Measurements from ENCODE around the gene PDC. TPM values are rescaled to one million over a fixed set of nuclear protein-coding genes. Genes with fewer than 3 reads are reported as not detected.
A peak's percentile ranks its signal among the peaks of the same experiment; 100 is the strongest.

Gene PDC
- polyA plus RNA-seq (2013, experiment 1 of 2): not detected
- not detected for polyA plus RNA-seq (2013, experiment 2 of 2)

DNA sequence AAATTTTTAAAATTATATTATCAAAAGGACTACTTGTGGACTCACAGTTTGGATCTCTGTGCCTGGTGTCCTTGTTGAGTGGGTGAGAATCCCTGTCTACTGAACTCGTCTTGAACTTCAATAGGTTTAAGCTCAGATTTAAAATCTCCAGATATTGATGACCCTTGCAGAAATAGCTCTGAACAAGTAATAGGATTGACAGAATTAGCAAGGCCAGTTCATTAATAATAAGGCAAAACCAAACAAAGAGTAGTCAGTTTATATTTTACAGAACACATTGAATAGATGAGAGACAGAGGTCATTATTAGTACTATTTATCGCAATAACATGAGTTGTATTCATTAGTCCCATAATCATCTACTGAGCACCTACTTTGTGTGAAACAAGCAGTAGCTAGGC is at the start of gene PDC:
Gene PDC, minus strand, starts transcription at position 101 of the 400 bp plus-strand sequence. CDS start 11,655 bp downstream, outside the sequence.
- Histone ChIP-seq H3K27me3 (ENCODE audit: insufficient read depth, low read length, poor library complexity) (no peaks in the 10 kb centered on the region), H3K4me2 (ENCODE audit: low read length) (no peak within 1 kb of the TSS), H2BK15ac (replicated peaks; ENCODE audit: low read depth) (no peak within 1 kb of the TSS), H3K56ac (ENCODE audit: low read length) (no peak within 1 kb of the TSS), H3K18ac (ENCODE audit: low read length) (no peak within 1 kb of the TSS), H3K79me2 (ENCODE audit: control insufficient read depth, insufficient read depth, low read length) (no peaks in the 10 kb centered on the region), H3K4ac (ENCODE audit: low read depth, low read length) (no peak within 1 kb of the TSS), H2AK5ac (ENCODE audit: low read length) (no peak within 1 kb of the TSS), H3K27ac (ENCODE audit: low read depth, low read length) (no peak within 1 kb of the TSS), H3K4me1 (ENCODE audit: control insufficient read depth, low read depth, low read length) (no peaks in the 10 kb centered on the region), H3K23ac (ENCODE audit: low read length) (no peak within 1 kb of the TSS), H2BK5ac (ENCODE audit: low read length) (no peak within 1 kb of the TSS), H3K36me3 (ENCODE audit: control insufficient read depth, insufficient read depth, low read length) (no peaks in the 10 kb centered on the region), H2BK120ac (ENCODE audit: low read depth, low read length) (no peak within 1 kb of the TSS), H4K8ac (ENCODE audit: low read depth, low read length) (no peak within 1 kb of the TSS), H3K79me1 (ENCODE audit: low read length) (no peaks in the 10 kb centered on the region), H4K5ac (ENCODE audit: low read length) (no peak within 1 kb of the TSS), H3K9ac (ENCODE audit: low read length) (no peak within 1 kb of the TSS), H3K4me3 (ENCODE audit: low read length) (no peak within 1 kb of the TSS)
- no CpG with 5 or more reads among the region's 2 CpGs for WGBS (ENCODE audit: extremely low coverage, insufficient coverage, low lambda C conversion rate)
- no peak for DNase-seq

GRCh38 chr1:186503190-186503589 is 42.3 kb upstream of the PDC start:
- no CpG with 5 or more reads among the region's 2 CpGs for WGBS (ENCODE audit: extremely low coverage, insufficient coverage, low lambda C conversion rate)

DNA sequence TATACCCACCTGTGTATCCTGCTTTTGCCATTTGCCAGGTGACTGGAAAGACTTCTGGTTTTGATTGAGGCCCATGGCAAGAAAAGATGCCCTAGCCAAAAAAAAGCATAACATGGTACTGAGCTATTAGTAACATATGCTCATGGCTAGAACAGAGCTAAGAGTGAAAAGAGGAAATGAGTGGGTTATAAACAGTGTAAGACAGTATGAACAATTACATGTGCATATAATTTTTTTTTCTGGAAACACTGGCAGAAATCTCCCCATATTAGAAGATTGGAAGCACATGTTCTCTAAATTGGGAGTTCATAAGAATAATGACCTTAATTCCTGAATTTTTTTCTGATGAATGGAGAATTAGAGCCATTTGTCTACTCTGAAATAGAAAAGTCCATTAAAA is 41.2 kb upstream of the PDC start:
- H3K4me1 ChIP-seq (ENCODE audit: control insufficient read depth, low read depth, low read length): peaks cover 2% of the 10 kb centered on the region
- no peak overlapping the region for H3K4ac ChIP-seq (ENCODE audit: low read depth, low read length)
- H3K79me1 ChIP-seq (ENCODE audit: low read length): no peaks in the 10 kb centered on the region
- DNase-seq: no peak
- H3K27ac ChIP-seq (ENCODE audit: low read depth, low read length): no peak overlapping the region
- H2BK15ac ChIP-seq (replicated peaks; ENCODE audit: low read depth): no peak overlapping the region
- no peak overlapping the region for H3K4me3 ChIP-seq (ENCODE audit: low read length)
- H3K27me3 ChIP-seq (ENCODE audit: insufficient read depth, low read length, poor library complexity): no peaks in the 10 kb centered on the region
- H3K4me2 ChIP-seq (ENCODE audit: low read length): no peak overlapping the region
- H2BK120ac ChIP-seq (ENCODE audit: low read depth, low read length): no peak overlapping the region
- no peak overlapping the region for H3K18ac ChIP-seq (ENCODE audit: low read length)
- no peak overlapping the region for H3K23ac ChIP-seq (ENCODE audit: low read length)
- no peak overlapping the region for H2AK5ac ChIP-seq (ENCODE audit: low read length)
- no peak overlapping the region for H3K9ac ChIP-seq (ENCODE audit: low read length)
- no peak overlapping the region for H3K56ac ChIP-seq (ENCODE audit: low read length)
- no peak overlapping the region for H2BK5ac ChIP-seq (ENCODE audit: low read length)
- no peaks in the 10 kb centered on the region for H3K79me2 ChIP-seq (ENCODE audit: control insufficient read depth, insufficient read depth, low read length)
- no peak overlapping the region for H4K8ac ChIP-seq (ENCODE audit: low read depth, low read length)
- H3K36me3 ChIP-seq (ENCODE audit: control insufficient read depth, insufficient read depth, low read length): no peaks in the 10 kb centered on the region
- no peak overlapping the region for H4K5ac ChIP-seq (ENCODE audit: low read length)

More at GRCh38 chr1:186503190-186503589, 42.3 kb upstream of the PDC start:
- Histone ChIP-seq H3K56ac (ENCODE audit: low read length) (no peak overlapping the region), H4K5ac (ENCODE audit: low read length) (no peak overlapping the region), H3K4me2 (ENCODE audit: low read length) (no peak overlapping the region), H2BK5ac (ENCODE audit: low read length) (no peak overlapping the region), H3K9ac (ENCODE audit: low read length) (no peak overlapping the region), H3K27me3 (ENCODE audit: insufficient read depth, low read length, poor library complexity) (no peaks in the 10 kb centered on the region), H3K27ac (ENCODE audit: low read depth, low read length) (no peak overlapping the region), H2BK120ac (ENCODE audit: low read depth, low read length) (no peak overlapping the region), H3K36me3 (ENCODE audit: control insufficient read depth, insufficient read depth, low read length) (no peaks in the 10 kb centered on the region), H4K8ac (ENCODE audit: low read depth, low read length) (no peak overlapping the region), H3K23ac (ENCODE audit: low read length) (no peak overlapping the region), H3K4ac (ENCODE audit: low read depth, low read length) (no peak overlapping the region), H2BK15ac (replicated peaks; ENCODE audit: low read depth) (no peak overlapping the region), H3K18ac (ENCODE audit: low read length) (no peak overlapping the region), H3K79me1 (ENCODE audit: low read length) (no peaks in the 10 kb centered on the region), H3K79me2 (ENCODE audit: control insufficient read depth, insufficient read depth, low read length) (no peaks in the 10 kb centered on the region), H3K4me3 (ENCODE audit: low read length) (no peak overlapping the region), H2AK5ac (ENCODE audit: low read length) (no peak overlapping the region), H3K4me1 (ENCODE audit: control insufficient read depth, low read depth, low read length) (peaks cover 2% of the 10 kb centered on the region)
- DNase-seq: no peak

DNA sequence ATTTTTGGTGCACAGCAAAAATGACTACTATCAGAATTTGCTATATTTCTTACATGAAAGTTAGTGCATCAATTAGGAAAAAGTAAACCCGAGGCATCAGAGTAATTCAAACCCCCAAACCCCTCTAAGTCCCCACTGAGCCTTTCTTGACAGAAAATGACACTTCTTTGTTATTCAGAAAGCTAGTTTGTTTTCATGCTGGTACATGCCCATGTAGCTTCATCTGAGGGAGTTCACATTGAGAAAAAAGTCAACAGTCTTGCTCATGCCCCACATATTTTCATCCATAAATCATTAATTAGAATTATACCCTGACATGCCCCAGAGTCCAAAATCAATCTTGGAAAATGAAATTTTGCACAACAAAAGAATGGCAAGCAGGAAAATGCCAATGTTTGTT is 39.9 kb upstream of the PDC start:
- H2AK5ac ChIP-seq (ENCODE audit: low read length): no peak overlapping the region
- H3K79me1 ChIP-seq (ENCODE audit: low read length): no peaks in the 10 kb centered on the region
- H3K4ac ChIP-seq (ENCODE audit: low read depth, low read length): no peak overlapping the region
- no CpG with 5 or more reads among the region's 1 CpG for WGBS (ENCODE audit: extremely low coverage, insufficient coverage, low lambda C conversion rate)
- H3K9ac ChIP-seq (ENCODE audit: low read length): no peak overlapping the region
- no peak overlapping the region for H3K56ac ChIP-seq (ENCODE audit: low read length)
- H3K27ac ChIP-seq (ENCODE audit: low read depth, low read length): no peak overlapping the region
- H3K4me3 ChIP-seq (ENCODE audit: low read length): no peak overlapping the region
- no peaks in the 10 kb centered on the region for H3K27me3 ChIP-seq (ENCODE audit: insufficient read depth, low read length, poor library complexity)
- peaks cover 2% of the 10 kb centered on the region for H3K4me1 ChIP-seq (ENCODE audit: control insufficient read depth, low read depth, low read length)
- no peak overlapping the region for H2BK5ac ChIP-seq (ENCODE audit: low read length)
- H2BK15ac ChIP-seq (replicated peaks; ENCODE audit: low read depth): no peak overlapping the region
- H3K4me2 ChIP-seq (ENCODE audit: low read length): no peak overlapping the region
- H3K36me3 ChIP-seq (ENCODE audit: control insufficient read depth, insufficient read depth, low read length): no peaks in the 10 kb centered on the region
- no peak overlapping the region for H3K18ac ChIP-seq (ENCODE audit: low read length)
- H2BK120ac ChIP-seq (ENCODE audit: low read depth, low read length): no peak overlapping the region
- H3K79me2 ChIP-seq (ENCODE audit: control insufficient read depth, insufficient read depth, low read length): no peaks in the 10 kb centered on the region
- no peak overlapping the region for H3K23ac ChIP-seq (ENCODE audit: low read length)
- H4K5ac ChIP-seq (ENCODE audit: low read length): no peak overlapping the region
- H4K8ac ChIP-seq (ENCODE audit: low read depth, low read length): no peak overlapping the region
- no peak for DNase-seq

DNA sequence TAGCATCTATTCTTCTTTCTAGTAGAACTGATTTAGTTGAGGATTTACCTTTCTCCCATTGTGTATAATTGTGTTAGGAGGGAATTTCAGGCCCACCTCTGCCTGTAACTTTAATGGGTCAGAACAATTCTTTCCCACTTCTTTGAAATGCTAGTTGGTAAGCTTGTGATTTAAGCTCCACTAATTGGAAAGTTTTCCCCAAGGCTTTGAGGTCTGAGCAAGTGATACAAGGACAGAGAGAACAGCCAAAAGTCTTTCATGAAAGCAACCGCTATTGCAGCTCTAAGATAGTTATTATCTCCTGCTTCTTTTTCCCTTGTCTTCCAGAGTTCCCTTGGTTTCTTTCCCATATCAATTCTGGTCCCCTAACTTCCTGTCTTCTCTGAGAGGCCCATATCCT is 38.7 kb upstream of the PDC start:
- no peak overlapping the region for H2AK5ac ChIP-seq (ENCODE audit: low read length)
- no peaks in the 10 kb centered on the region for H3K27me3 ChIP-seq (ENCODE audit: insufficient read depth, low read length, poor library complexity)
- H2BK5ac ChIP-seq (ENCODE audit: low read length): no peak overlapping the region
- H2BK15ac ChIP-seq (replicated peaks; ENCODE audit: low read depth): no peak overlapping the region
- WGBS (ENCODE audit: extremely low coverage, insufficient coverage, low lambda C conversion rate): no CpG with 5 or more reads among the region's 1 CpG
- no peak overlapping the region for H3K9ac ChIP-seq (ENCODE audit: low read length)
- no peak overlapping the region for H2BK120ac ChIP-seq (ENCODE audit: low read depth, low read length)
- H3K18ac ChIP-seq (ENCODE audit: low read length): no peak overlapping the region
- no peak overlapping the region for H3K4me3 ChIP-seq (ENCODE audit: low read length)
- H3K4ac ChIP-seq (ENCODE audit: low read depth, low read length): no peak overlapping the region
- no peak overlapping the region for H3K4me2 ChIP-seq (ENCODE audit: low read length)
- DNase-seq: peak; percentile 11
- H4K5ac ChIP-seq (ENCODE audit: low read length): no peak overlapping the region
- no peaks in the 10 kb centered on the region for H3K36me3 ChIP-seq (ENCODE audit: control insufficient read depth, insufficient read depth, low read length)
- no peak overlapping the region for H3K27ac ChIP-seq (ENCODE audit: low read depth, low read length)
- H3K4me1 ChIP-seq (ENCODE audit: control insufficient read depth, low read depth, low read length): peaks cover 2% of the 10 kb centered on the region
- H3K56ac ChIP-seq (ENCODE audit: low read length): no peak overlapping the region
- no peak overlapping the region for H3K23ac ChIP-seq (ENCODE audit: low read length)
- H4K8ac ChIP-seq (ENCODE audit: low read depth, low read length): no peak overlapping the region
- no peaks in the 10 kb centered on the region for H3K79me2 ChIP-seq (ENCODE audit: control insufficient read depth, insufficient read depth, low read length)
- no peaks in the 10 kb centered on the region for H3K79me1 ChIP-seq (ENCODE audit: low read length)

- DNase-seq: no peak
- Histone ChIP-seq H3K56ac (ENCODE audit: low read length) (no peak overlapping the region), H4K8ac (ENCODE audit: low read depth, low read length) (no peak overlapping the region), H2BK5ac (ENCODE audit: low read length) (no peak overlapping the region), H3K4ac (ENCODE audit: low read depth, low read length) (no peak overlapping the region), H3K4me2 (ENCODE audit: low read length) (no peak overlapping the region), H3K4me3 (ENCODE audit: low read length) (no peak overlapping the region), H2BK120ac (ENCODE audit: low read depth, low read length) (no peak overlapping the region), H4K5ac (ENCODE audit: low read length) (no peak overlapping the region), H3K27ac (ENCODE audit: low read depth, low read length) (no peak overlapping the region), H3K23ac (ENCODE audit: low read length) (no peak overlapping the region), H3K79me1 (ENCODE audit: low read length) (no peaks in the 10 kb centered on the region), H3K79me2 (ENCODE audit: control insufficient read depth, insufficient read depth, low read length) (no peaks in the 10 kb centered on the region), H3K36me3 (ENCODE audit: control insufficient read depth, insufficient read depth, low read length) (no peaks in the 10 kb centered on the region), H3K18ac (ENCODE audit: low read length) (no peak overlapping the region), H3K27me3 (ENCODE audit: insufficient read depth, low read length, poor library complexity) (no peaks in the 10 kb centered on the region), H3K9ac (ENCODE audit: low read length) (no peak overlapping the region), H2BK15ac (replicated peaks; ENCODE audit: low read depth) (no peak overlapping the region), H2AK5ac (ENCODE audit: low read length) (no peak overlapping the region), H3K4me1 (ENCODE audit: control insufficient read depth, low read depth, low read length) (peaks cover 2% of the 10 kb centered on the region)
- WGBS (ENCODE audit: extremely low coverage, insufficient coverage, low lambda C conversion rate): no CpG with 5 or more reads among the region's 4 CpGs
These were observed 37.9 kb upstream of the PDC start for GRCh38 chr1:186498695-186499389.

Measured in mesendoderm (in vitro differentiated cells).